Right lobe of liver (tissue), 4 donors: ENCODE data around the gene DPPA2.

Experiments
- POLR2A ChIP-seq: fragments of 450-650 bp; IDR thresholded peaks from one replicate; pipeline ENCODE4 v1.6.1; 2017; ENCODE audit warnings: antibody characterized with exemption, mild to moderate bottlenecking
- TF ChIP-seq, protein P1 (sequence below), 4 donors: fragments of 200-600 bp in 3 of 4; fragments of 450-650 bp in 1 of 4; IDR thresholded peaks; one replicate each; pipeline versions ENCODE4 v1.5.1 to v1.8.0; 2016 to 2022; ENCODE audit warnings: antibody characterized with exemption in 4 of 4, mild to moderate bottlenecking in 2 of 4
- donor health status: DM: no; HTN: no; CAD: no.
- donor health status: DM: no; HTN: no; CAD: no.
- donor health status: DM: no; HTN: yes; CAD: no.

DNA sequence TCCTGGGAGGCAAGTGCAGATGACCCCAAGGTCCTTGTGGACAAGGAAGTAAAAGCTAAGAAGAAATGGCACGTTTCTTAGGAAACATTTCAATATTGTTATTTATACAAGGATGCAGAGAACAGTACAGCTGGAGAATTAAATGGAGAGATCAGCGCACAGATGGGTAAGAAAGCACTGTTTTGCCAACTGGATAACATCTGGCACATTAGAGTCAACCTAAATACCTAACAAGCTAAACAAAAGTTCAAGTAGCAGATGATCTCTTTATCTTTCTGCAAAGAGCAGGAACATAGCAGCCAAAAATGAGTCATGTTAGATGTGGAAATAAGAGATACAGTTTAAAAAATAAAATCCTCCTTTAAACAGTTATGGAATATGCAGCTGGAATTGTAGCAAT, 36.7 kb upstream of the DPPA2 start:
- TF ChIP-seq, protein P1, sequence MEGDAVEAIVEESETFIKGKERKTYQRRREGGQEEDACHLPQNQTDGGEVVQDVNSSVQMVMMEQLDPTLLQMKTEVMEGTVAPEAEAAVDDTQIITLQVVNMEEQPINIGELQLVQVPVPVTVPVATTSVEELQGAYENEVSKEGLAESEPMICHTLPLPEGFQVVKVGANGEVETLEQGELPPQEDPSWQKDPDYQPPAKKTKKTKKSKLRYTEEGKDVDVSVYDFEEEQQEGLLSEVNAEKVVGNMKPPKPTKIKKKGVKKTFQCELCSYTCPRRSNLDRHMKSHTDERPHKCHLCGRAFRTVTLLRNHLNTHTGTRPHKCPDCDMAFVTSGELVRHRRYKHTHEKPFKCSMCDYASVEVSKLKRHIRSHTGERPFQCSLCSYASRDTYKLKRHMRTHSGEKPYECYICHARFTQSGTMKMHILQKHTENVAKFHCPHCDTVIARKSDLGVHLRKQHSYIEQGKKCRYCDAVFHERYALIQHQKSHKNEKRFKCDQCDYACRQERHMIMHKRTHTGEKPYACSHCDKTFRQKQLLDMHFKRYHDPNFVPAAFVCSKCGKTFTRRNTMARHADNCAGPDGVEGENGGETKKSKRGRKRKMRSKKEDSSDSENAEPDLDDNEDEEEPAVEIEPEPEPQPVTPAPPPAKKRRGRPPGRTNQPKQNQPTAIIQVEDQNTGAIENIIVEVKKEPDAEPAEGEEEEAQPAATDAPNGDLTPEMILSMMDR (IDR thresholded peaks at IDR 0.05), result no peak
- no peak for TF ChIP-seq POLR2A
